GM12892 (cell line): ENCODE data around the gene KLC1. TPM values are rescaled to one million over a fixed set of nuclear protein-coding genes. Genes with fewer than 3 reads are reported as not detected.
"Not testable (repeated sequence)": the region's sequence is repeated elsewhere in the genome, so short reads cannot be mapped to it uniquely, and the experiment has no call there.

Source experiments
- DNase-seq: peaks from one replicate; pipeline ENCODE4 v3.0.0; 2011; ENCODE audit not compliant: insufficient read length
- FAIRE-seq: peaks from 2 replicates; lab custom pipeline; 2011; peaks lifted over from hg19 to GRCh38; lab: Jason Lieb, UNC
- POLR2A ChIP-seq: IDR thresholded peaks from 2 replicates; pipeline ENCODE4 v1.6.1; 2011; ENCODE audit warnings: low read depth, low read length, control low read depth
- POLR2AphosphoS5 ChIP-seq: IDR thresholded peaks from 2 replicates; pipeline ENCODE4 v1.6.1; 2011; ENCODE audit warnings: low read depth, low read length, control low read depth
- TAF1 ChIP-seq: IDR thresholded peaks from 2 replicates; pipeline ENCODE4 v1.6.1; 2011; ENCODE audit warnings: low read depth, mild to moderate bottlenecking, control low read depth, low read length, borderline replicate concordance
- polyA plus RNA-seq: library from polyadenylated mRNA; unstranded; fragments of >200 nt; gene quantifications from one replicate; pipeline ENCODE4 v1.2.1, GENCODE V29; 2012; ENCODE audit warnings: missing spikeins, inconsistent platforms; ENCODE audit not compliant: missing spikeins

Gene KLC1
- 53.2 TPM for polyA plus RNA-seq

DNA sequence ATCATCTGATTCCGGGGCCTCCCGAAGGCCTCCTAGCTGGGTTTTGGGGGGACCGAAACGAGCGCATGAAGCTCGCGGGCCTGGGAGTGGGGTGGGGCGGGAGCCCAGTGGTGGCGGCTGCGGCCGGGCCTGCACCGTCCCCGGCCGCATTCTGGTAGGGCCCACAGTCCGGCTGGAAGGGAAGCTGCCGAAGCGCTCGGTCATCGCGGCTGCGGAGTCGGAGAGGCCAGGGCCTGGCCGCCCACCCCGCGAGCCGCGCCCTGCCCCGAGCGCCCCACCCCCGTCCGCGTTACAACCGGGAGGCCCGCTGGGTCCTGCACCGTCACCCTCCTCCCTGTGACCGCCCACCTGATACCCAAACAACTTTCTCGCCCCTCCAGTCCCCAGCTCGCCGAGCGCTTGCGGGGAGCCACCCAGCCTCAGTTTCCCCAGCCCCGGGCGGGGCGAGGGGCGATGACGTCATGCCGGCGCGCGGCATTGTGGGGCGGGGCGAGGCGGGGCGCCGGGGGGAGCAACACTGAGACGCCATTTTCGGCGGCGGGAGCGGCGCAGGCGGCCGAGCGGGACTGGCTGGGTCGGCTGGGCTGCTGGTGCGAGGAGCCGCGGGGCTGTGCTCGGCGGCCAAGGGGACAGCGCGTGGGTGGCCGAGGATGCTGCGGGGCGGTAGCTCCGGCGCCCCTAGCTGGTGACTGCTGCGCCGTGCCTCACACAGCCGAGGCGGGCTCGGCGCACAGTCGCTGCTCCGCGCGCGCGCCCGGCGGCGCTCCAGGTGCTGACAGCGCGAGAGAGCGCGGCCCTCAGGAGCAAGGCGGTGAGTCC lies at the start of gene KLC1:
Gene KLC1 (plus strand): TSS at position 528 of the 819 bp plus-strand sequence. CDS start 25,354 bp downstream, outside the sequence.
- DNase-seq (peak; percentile 80), FAIRE-seq (peak; percentile 78)
- TF ChIP-seq TAF1 (no peak; the same call in 1 of the 2 replicates), POLR2AphosphoS5 (peak; percentile 77), POLR2A (peak; percentile 88)

DNA sequence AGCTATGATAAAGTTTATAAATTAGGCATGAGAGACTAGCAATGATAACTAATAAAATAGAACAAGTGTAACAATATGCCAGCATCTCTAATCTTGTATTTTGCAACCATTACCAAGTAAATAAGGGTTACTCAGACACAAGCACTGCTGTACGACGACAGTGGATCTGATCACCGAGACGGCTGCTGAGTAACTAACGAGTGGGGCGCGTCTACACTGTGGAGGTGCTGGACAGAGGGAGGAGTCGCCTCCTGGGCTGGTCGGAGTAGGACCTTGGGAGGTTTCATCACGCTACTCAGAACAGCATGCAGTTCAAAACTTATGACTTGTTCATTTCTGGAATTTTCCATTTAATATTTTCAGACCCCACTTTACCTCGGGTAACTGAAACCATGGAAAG lies 47.8 kb upstream of the KLC1 start:
- no peak for TF ChIP-seq TAF1
- FAIRE-seq = no peak
- no peak for DNase-seq

DNA sequence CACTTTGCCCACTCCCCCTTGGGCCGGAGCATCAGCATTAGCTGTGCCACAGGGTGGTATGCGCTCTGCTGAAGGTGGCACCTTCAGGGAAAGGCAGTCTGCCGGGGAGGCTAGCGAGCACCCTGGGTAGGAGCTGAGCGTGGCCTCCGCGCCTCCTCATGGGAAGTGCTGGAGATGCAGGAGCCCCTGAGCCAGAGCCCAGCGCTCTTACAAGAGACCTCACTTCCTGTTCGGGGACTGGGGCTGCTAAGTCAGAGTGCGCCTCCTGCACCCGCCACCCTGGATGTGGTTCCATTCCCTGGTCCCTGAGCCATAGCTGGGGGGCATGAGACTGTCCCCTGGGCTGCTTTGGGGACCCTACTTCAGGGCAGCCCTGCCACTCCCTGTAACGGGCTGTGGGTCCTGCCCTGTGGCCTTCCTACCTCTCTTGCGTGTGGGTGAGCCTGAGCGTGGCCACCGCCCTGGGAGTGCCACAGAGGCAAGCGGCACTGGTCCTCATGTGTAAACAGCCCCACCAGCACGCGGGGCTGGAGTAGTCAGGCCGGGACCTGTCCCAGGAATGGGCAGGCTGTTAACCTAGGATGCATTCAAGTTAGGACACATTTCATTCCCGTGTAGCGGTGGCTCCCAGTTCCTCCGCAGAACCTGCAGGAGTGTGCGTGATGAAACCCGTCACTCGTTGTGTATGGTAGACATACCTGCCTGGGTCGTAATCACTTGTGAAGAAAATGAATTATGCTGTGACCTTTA lies 46.9 kb upstream of the KLC1 start:
- FAIRE-seq (no peak), DNase-seq (no peak)
- TF ChIP-seq POLR2A (no peak), TAF1 (no peak), POLR2AphosphoS5 (no peak)

DNA sequence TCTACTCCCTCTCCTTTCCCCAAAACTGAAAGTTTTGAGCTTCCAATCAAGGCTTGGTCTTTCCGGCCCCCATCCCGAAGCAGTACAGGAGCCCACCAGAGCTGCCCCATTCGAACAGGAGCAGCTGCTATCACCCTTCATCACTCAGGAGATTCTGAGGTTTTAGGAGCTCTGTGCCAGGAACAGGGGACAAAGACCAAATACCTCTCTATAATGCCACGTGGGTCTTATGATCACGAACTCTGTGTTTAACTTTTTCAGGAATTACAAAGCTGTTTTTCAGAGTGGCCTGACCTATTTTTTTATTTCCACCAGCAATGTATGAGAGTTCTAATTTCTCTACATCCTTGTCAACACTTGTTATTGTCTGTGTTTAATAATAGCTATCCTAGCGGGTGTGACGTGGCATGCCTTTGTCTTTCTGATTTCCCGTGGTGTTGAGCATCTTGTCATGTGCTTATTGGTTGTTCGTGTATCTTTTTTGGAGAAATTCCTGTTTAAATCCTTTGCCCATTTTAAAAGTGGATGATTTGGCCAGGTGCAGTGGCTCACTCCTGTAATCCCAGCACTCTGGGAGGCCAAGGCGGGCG lies 44.6 kb upstream of the KLC1 start:
- FAIRE-seq = no peak
- no peak for DNase-seq
- no peak for TF ChIP-seq POLR2A
- TF ChIP-seq TAF1 = no peak
- TF ChIP-seq POLR2AphosphoS5 = no peak

DNA sequence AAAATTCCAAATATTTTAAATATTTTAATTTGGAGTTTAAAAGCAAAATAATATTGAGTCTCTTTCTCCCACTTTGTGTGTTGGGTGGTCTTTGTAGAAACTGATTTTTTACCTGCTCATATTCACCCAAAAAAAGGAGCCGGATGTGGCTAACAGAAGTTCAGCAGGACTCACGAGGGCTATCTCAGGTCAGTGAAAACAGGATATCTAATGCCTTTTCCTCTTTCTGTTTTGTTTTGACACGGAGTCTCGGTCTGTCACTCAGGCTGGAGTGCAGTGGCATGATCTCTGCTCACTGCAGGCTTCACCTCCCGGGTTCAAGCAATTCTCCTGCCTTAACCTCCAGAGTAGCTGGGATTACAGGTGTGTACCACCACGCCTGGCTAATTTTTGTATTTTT lies 35.4 kb upstream of the KLC1 start:
- DNase-seq = peak; percentile 58
- TF ChIP-seq POLR2A (no peak), TAF1 (no peak), POLR2AphosphoS5 (no peak)
- FAIRE-seq = peak; percentile 88

DNA sequence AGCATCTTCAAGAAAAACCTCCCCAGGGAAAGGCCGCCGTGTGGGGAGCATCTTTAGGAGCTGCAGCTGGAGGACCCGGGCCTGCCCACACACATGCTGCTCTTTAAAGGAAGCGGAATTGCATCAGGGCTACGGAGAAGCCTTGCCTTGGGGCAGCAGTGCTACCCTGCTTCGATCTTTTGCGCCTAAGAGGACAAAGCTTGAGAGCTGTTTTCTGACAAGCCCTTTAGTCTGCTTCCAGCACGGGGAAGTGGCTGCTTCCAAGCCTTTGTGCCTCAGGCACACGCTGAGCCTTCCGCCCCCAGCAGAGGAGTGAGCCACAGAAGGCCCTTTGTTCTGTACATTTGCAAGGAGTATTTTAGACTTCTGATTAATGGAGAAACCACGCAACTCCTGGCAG lies 34.7 kb upstream of the KLC1 start:
- no peak for TF ChIP-seq POLR2AphosphoS5
- no peak for TF ChIP-seq POLR2A
- TF ChIP-seq TAF1 = no peak
- DNase-seq (no peak), FAIRE-seq (no peak)

DNA sequence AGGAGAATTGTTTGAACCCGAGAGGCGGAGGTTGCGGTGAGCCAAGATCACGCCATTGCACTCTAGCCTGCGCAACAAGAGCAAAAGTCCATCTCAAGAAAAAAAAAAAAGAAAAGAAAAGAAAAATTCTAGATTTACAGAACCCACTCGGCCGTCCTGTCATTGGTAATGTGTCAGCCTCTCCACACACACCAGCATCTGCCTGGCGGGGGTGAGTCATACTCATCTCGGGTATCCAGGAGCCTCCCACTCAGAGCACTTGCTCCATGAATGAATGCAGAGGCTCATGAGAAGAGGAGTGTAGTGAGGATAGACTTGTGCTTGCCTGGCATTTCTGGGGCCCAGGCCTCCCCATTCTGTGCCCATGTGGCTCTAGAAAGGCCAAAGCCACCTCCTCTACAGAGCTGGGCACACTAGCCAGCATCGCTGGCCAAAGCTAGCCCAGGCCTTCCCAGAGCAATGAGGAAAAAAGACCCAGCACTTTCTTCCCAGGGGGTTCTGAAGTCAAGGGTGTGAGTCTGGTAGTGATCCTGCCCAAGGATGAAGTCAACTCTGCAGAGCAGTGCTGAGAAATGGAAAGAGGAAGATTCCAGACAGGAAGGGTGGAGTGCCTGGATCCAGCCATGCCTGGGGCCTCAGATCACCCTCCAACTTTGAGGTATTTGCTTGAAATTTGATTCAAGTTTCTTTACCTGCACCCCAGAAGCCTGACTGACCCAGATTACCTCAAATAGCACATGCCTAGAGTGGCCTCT lies 31.2 kb upstream of the KLC1 start:
- TF ChIP-seq TAF1 (no peak), POLR2AphosphoS5 (no peak), POLR2A (no peak)
- FAIRE-seq (no peak), DNase-seq (no peak)

DNA sequence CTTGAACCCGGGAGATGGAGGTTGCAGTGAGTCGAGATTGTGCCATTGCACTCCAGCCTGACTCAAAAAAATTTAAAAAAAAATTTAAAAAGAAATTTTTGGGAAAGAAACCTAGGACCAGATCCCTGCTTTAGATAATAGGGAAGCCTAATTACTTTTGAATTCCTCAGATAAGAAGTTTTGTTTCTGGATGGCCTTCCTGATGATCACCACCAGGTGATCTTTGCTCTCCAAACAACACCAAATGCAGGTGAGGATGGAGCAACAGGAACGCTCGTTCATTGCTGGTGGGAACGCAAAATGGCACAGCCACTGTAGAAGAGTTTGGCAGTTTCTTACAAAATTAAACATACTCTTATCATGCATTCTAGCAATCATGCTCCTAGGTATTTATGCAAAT lies 28.5 kb upstream of the KLC1 start:
- FAIRE-seq (no peak), DNase-seq (no peak)

DNA sequence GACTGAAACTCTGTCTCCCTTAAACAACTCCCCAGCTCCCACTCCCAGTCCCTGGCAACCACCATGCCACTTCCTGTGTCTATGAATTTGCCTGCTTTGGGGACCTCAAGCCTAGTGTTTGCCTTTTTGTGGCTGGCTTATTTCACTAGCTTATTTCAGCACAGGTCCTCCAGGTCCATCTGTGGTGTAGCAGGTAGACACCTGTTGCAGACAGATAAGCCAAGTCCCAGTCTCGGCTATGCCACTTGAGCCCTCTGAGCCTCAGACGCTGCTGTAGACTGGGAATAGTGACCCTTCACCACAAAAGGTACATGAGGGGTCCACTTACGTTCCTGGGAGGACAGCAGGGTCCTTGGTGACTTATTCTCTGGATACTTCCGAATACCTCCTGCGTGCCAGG lies 24.4 kb upstream of the KLC1 start:
- FAIRE-seq (no peak), DNase-seq (no peak)
- TF ChIP-seq POLR2A = no peak
- no peak for TF ChIP-seq POLR2AphosphoS5
- TF ChIP-seq TAF1 = no peak

More for the DNA sequence above, 28.5 kb upstream of the KLC1 start:
- TF ChIP-seq POLR2AphosphoS5 = no peak
- TF ChIP-seq TAF1 = no peak
- no peak for TF ChIP-seq POLR2A

DNA sequence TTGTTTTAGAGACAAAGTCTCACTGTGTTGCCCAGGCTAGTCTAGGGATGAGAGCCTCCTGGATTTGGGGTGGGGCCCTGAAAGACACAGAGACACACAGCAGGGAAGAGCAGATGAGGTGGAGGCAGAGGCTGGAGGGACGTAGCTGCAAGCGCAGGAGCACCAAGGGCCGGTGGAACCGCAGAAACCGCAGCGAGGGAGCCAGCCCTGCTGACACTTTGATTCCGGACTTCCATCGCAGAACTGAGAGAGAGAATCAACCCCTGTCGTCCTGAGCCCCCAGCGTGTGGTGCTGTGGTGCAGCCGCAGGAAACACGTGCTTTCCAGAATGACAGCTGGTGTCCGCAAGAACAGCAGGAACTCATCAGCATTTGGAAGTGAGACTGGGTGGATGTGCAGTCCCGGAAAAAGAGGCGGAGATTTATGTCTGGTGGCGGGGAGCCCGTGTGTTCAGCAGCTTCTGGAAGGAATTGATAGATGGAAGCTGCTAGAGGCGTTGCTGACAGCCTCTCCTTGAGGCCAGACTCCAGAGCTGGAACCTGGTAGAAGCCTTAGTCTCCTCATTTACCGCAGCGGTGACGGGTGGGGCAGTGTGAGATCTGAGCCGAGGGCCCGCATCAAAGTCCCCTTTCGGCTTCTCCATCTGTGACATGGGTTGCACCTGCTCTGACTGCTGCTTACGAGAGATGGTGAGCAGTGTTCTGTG lies 21.9 kb upstream of the KLC1 start:
- peak; percentile 63 for DNase-seq
- TF ChIP-seq POLR2A (no peak), POLR2AphosphoS5 (peak; percentile 38; the same call in 1 of the 2 replicates), TAF1 (no peak)
- peak; percentile 88 for FAIRE-seq

DNA sequence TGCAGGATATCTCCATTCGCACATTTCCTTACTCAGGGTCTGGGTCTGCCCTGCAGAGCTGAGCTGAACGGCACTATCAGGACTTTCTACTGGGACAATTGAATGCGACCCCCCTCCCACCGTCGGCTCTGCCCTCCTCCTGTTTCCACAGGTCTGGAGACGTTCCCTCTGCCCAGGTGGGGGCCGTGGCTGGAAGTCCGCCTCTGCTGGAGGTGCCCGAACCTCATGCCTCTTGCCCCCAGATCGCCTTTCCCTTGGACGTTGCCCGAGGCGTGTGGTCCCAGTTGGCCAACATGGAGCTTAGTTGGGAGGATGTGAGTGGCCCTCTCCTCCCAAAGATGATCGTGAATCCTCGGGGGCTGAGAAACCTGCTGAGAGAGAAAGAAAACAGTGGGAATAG lies 21.2 kb upstream of the KLC1 start:
- FAIRE-seq (no peak), DNase-seq (no peak)
- TF ChIP-seq POLR2AphosphoS5 = no peak
- TF ChIP-seq POLR2A = no peak
- no peak for TF ChIP-seq TAF1

DNA sequence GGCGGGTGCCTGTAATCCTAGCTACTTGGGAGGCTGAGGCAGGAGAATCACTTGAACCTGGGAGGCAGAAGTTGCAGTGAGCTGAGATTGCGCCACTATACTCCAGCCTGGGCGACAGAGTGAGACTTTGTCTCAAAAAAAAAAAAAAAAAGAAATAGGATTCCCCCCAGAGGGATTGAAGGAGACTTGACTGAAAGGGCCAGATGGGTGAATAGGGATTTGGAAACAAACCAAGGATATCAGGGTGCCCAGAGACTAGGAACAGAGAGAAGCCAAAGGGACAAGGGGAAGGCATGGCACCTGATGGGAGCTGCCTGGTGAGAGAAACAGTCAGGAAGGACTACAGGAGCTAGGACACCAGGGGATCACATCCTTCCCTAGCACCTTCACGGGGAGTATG lies 19.9 kb upstream of the KLC1 start:
- not testable (repeated sequence) for FAIRE-seq, DNase-seq
